ENCODE results near the gene LYPD8.

LYPD8 gene

DNA sequence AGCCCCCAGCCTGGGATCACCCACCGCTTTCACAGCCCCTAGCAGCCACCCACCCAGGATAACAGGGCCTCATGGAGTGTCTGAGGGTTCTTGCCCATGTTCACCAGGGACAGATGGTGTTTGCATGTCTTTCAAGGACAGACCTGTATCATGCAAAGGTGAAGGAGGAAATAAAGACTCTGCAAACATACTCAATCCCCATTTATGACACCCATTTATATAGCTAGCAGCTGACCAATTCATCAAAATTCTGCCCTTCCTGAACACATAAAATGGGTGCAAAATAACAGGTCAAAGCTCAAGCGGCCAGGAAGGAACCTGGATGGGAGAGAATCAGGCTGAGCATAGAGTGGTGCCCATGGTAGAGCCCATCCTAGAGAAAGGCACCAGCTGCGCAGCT is 32.8 kb upstream of the LYPD8 start:
- Histone ChIP-seq H3K27ac (ENCODE audit: low read length) (no peak overlapping the region), H2AFZ (ENCODE audit: low read depth, low read length) (no peak overlapping the region), H3K9ac (ENCODE audit: low read length) (no peak overlapping the region), H3K27me3 (ENCODE audit: low read depth, low read length) (peaks cover 91% of the 10 kb centered on the region), H3K79me2 (ENCODE audit: low read length) (no peaks in the 10 kb centered on the region), H3K9me3 (ENCODE audit: insufficient read depth, low read length) (no peaks in the 10 kb centered on the region), H3K36me3 (replicated peaks; ENCODE audit: low read depth, low read length) (no peaks in the 10 kb centered on the region), H4K20me1 (ENCODE audit: insufficient read depth, low read length) (0 out of 2 replicates have a peak, but pooled peaks cover 5% of the 10 kb centered on the region), H3K4me1 (ENCODE audit: low read length) (peaks cover 13% of the 10 kb centered on the region), H3K4me3 (ENCODE audit: low read length) (no peak overlapping the region), H3K4me2 (ENCODE audit: low read length) (no peak overlapping the region)
- TF ChIP-seq, protein P1, sequence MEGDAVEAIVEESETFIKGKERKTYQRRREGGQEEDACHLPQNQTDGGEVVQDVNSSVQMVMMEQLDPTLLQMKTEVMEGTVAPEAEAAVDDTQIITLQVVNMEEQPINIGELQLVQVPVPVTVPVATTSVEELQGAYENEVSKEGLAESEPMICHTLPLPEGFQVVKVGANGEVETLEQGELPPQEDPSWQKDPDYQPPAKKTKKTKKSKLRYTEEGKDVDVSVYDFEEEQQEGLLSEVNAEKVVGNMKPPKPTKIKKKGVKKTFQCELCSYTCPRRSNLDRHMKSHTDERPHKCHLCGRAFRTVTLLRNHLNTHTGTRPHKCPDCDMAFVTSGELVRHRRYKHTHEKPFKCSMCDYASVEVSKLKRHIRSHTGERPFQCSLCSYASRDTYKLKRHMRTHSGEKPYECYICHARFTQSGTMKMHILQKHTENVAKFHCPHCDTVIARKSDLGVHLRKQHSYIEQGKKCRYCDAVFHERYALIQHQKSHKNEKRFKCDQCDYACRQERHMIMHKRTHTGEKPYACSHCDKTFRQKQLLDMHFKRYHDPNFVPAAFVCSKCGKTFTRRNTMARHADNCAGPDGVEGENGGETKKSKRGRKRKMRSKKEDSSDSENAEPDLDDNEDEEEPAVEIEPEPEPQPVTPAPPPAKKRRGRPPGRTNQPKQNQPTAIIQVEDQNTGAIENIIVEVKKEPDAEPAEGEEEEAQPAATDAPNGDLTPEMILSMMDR (IDR thresholded peaks at IDR 0.05; ENCODE audit: low read depth, low read length), result no peak
- no peak for TF ChIP-seq EZH2phosphoT487 (IDR thresholded peaks at IDR 0.05; ENCODE audit: low read depth)

DNA sequence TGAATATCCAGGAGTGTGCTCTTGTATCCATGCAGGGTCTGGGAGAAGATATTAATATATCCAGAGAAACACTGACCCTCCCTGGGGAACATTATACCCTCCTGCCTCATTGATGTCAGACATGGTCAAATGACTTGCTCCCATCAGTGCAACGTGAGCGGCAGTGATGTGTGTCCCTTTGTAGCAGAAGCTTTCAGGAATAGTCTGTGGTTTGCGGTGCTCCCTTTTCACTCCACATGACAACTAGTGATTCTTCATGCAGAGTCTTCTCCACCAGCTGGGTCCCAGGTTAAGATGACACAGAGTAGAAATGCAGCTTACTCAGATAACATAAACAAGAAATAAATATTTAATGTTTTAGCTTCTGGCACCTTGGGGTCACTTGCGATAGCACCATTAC is 31.9 kb upstream of the LYPD8 start:
- Histone ChIP-seq H3K27ac (ENCODE audit: low read length) (no peak overlapping the region), H4K20me1 (ENCODE audit: insufficient read depth, low read length) (no peaks in the 10 kb centered on the region), H3K4me1 (ENCODE audit: low read length) (peaks cover 5% of the 10 kb centered on the region), H3K4me2 (ENCODE audit: low read length) (no peak overlapping the region), H3K9me3 (ENCODE audit: insufficient read depth, low read length) (no peaks in the 10 kb centered on the region), H3K4me3 (ENCODE audit: low read length) (no peak overlapping the region), H3K79me2 (ENCODE audit: low read length) (no peaks in the 10 kb centered on the region), H2AFZ (ENCODE audit: low read depth, low read length) (no peak overlapping the region), H3K9ac (ENCODE audit: low read length) (no peak overlapping the region), H3K27me3 (ENCODE audit: low read depth, low read length) (peaks cover 89% of the 10 kb centered on the region), H3K36me3 (replicated peaks; ENCODE audit: low read depth, low read length) (no peaks in the 10 kb centered on the region)
- TF ChIP-seq, protein P1 (IDR thresholded peaks at IDR 0.05; ENCODE audit: low read depth, low read length), result no peak
- TF ChIP-seq EZH2phosphoT487 (IDR thresholded peaks at IDR 0.05; ENCODE audit: low read depth), result no peak

DNA sequence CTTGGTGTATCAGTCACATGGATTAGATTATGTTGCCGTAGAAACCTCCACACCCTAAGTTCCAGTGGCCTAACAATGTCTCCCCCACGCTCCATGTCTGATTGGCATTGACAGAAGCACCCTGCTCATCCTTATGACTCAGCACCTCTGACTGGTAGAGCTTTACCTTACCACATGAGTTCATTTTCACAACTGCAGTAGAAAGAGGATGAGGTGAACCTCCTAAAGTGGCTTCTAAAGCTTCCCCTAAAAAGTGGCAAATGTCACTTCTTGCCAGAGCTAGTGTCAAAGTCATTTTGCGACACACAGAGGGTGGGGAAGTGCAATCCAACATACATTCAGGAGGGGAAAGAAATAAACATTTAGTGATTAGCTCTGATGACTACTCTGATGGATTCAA is 30.6 kb upstream of the LYPD8 start:
- Histone ChIP-seq H3K79me2 (ENCODE audit: low read length) (no peaks in the 10 kb centered on the region), H3K4me3 (ENCODE audit: low read length) (no peak overlapping the region), H2AFZ (ENCODE audit: low read depth, low read length) (no peak overlapping the region), H4K20me1 (ENCODE audit: insufficient read depth, low read length) (no peaks in the 10 kb centered on the region), H3K36me3 (replicated peaks; ENCODE audit: low read depth, low read length) (no peaks in the 10 kb centered on the region), H3K27me3 (ENCODE audit: low read depth, low read length) (peaks cover 77% of the 10 kb centered on the region), H3K9ac (ENCODE audit: low read length) (no peak overlapping the region), H3K9me3 (ENCODE audit: insufficient read depth, low read length) (no peaks in the 10 kb centered on the region), H3K27ac (ENCODE audit: low read length) (no peak overlapping the region), H3K4me2 (ENCODE audit: low read length) (no peak overlapping the region), H3K4me1 (ENCODE audit: low read length) (no peaks in the 10 kb centered on the region)
- no peak for TF ChIP-seq EZH2phosphoT487 (IDR thresholded peaks at IDR 0.05; ENCODE audit: low read depth)
- TF ChIP-seq, protein P1 (IDR thresholded peaks at IDR 0.05; ENCODE audit: low read depth, low read length), result no peak

DNA sequence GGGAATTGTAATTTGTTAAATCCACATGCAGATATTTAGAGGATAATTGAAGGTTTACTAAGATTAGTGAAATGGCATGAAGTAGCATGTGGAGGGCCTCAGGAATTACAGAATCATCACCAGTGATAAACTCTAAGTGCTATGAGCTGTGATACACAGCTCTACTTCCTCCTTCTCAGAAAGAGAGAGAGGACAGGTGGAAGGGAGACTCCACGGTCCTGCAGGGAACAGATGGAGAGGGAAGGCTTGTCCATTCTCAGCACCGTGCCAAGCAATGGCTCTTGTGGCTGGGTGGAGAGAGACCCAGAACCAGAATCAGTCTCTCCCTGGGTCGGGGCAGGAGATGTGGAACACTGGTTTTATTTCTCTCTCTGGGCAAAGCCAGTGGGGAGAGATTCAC is 27.8 kb upstream of the LYPD8 start:
- H4K20me1 ChIP-seq (ENCODE audit: insufficient read depth, low read length), result no peaks in the 10 kb centered on the region
- H3K27ac ChIP-seq (ENCODE audit: low read length), result no peak overlapping the region
- peaks cover 55% of the 10 kb centered on the region for H3K27me3 ChIP-seq (ENCODE audit: low read depth, low read length)
- H3K36me3 ChIP-seq (replicated peaks; ENCODE audit: low read depth, low read length), result no peaks in the 10 kb centered on the region
- no peaks in the 10 kb centered on the region for H3K9me3 ChIP-seq (ENCODE audit: insufficient read depth, low read length)
- no peak for TF ChIP-seq EZH2phosphoT487 (IDR thresholded peaks at IDR 0.05; ENCODE audit: low read depth)
- TF ChIP-seq, protein P1 (IDR thresholded peaks at IDR 0.05; ENCODE audit: low read depth, low read length), result no peak
- H3K9ac ChIP-seq (ENCODE audit: low read length), result no peak overlapping the region
- H3K4me2 ChIP-seq (ENCODE audit: low read length), result no peak overlapping the region
- no peaks in the 10 kb centered on the region for H3K79me2 ChIP-seq (ENCODE audit: low read length)
- H2AFZ ChIP-seq (ENCODE audit: low read depth, low read length), result no peak overlapping the region
- H3K4me3 ChIP-seq (ENCODE audit: low read length), result no peak overlapping the region
- no peaks in the 10 kb centered on the region for H3K4me1 ChIP-seq (ENCODE audit: low read length)
